ENCODE measurements around the gene FXYD3. TPM values are rescaled to one million over a fixed set of nuclear protein-coding genes. Genes with fewer than 3 reads are reported as not detected.

FXYD3 gene
- total RNA-seq, 2 experiments from 2014 or later, result 0.35 to 0.88 TPM

DNA sequence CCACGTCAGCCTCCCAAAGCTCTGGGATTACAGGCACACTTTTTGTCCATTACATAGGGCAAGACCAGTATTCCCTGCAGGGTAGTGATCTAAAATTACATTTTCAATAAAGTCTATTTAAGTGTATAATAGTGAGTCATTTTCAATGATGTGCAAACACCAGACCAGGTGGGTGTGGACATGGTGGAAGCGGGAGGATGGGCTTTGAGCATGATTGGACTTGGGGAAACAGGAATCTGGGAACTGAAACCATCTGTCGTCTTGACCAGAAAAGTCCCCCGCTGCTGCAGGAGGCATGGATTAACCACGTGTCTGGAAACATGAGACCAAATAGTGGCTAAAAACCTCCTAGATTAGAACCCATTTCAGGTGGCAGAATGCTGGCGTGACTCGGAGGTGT, 4.9 kb downstream of the FXYD3 start:
- H3K4me1 ChIP-seq (ENCODE audit: insufficient read depth, low read length, poor library complexity, severe bottlenecking), result peaks cover 13% of the 10 kb centered on the region
- no peak for TF ChIP-seq EZH2phosphoT487 (IDR thresholded peaks at IDR 0.05; ENCODE audit: borderline replicate concordance, low read depth, low read length)
- TF ChIP-seq CTCF (conservative IDR thresholded peaks at IDR 0.05; ENCODE audit: low read length), result no peak
- BruUV-seq (replicated peaks), result no TSS peak
- no peak overlapping the region for H2AFZ ChIP-seq (ENCODE audit: low read length)
- intact Hi-C loops (cut with micrococcal nuclease; ENCODE audit: unreplicated experiment), result no loop called here
- no peaks in the 10 kb centered on the region for H3K36me3 ChIP-seq (ENCODE audit: insufficient read depth, low read length)
- POLR2A ChIA-PET, result no interaction called here
- no peaks in the 10 kb centered on the region for H3K79me2 ChIP-seq (ENCODE audit: insufficient read depth, low read depth, low read length)
- H3K4me3 ChIP-seq (ENCODE audit: low read depth, low read length, poor library complexity, severe bottlenecking), result no peak overlapping the region
- no peak overlapping the region for H3K4me2 ChIP-seq (ENCODE audit: low read length)
- no peak for DNase-seq (ENCODE audit: low spot score)
- H3K27ac ChIP-seq (ENCODE audit: low read depth, low read length, poor library complexity, severe bottlenecking), result no peak overlapping the region
- no peaks in the 10 kb centered on the region for H3K9me2 ChIP-seq (ENCODE audit: insufficient read depth, low read length)
- no peaks in the 10 kb centered on the region for H3K9me3 ChIP-seq (ENCODE audit: low read length)
- CTCF ChIA-PET (ENCODE audit: unreplicated experiment), result interaction anchor here (0.6 kb wide), 1 partner anchor 21 kb away, joined by 3 read pairs; no protein-coding TSS in a partner anchor
- H4K20me1 ChIP-seq (ENCODE audit: insufficient read depth, low read length), result no peaks in the 10 kb centered on the region

GRCh38 chr19:35120898-35121297, 5.3 kb downstream of the FXYD3 start:
- Histone ChIP-seq H3K9me2 (ENCODE audit: insufficient read depth, low read length) (no peaks in the 10 kb centered on the region), H3K4me1 (ENCODE audit: insufficient read depth, low read length, poor library complexity, severe bottlenecking) (peaks cover 13% of the 10 kb centered on the region), H3K4me3 (ENCODE audit: low read depth, low read length, poor library complexity, severe bottlenecking) (no peak overlapping the region), H2AFZ (ENCODE audit: low read length) (no peak overlapping the region), H3K79me2 (ENCODE audit: insufficient read depth, low read depth, low read length) (no peaks in the 10 kb centered on the region), H4K20me1 (ENCODE audit: insufficient read depth, low read length) (no peaks in the 10 kb centered on the region), H3K36me3 (ENCODE audit: insufficient read depth, low read length) (no peaks in the 10 kb centered on the region), H3K4me2 (ENCODE audit: low read length) (no peak overlapping the region), H3K9me3 (ENCODE audit: low read length) (no peaks in the 10 kb centered on the region), H3K27ac (ENCODE audit: low read depth, low read length, poor library complexity, severe bottlenecking) (no peak overlapping the region)
- no TSS peak for BruUV-seq (replicated peaks)
- no peak for TF ChIP-seq EZH2phosphoT487 (IDR thresholded peaks at IDR 0.05; ENCODE audit: borderline replicate concordance, low read depth, low read length)
- no peak for TF ChIP-seq CTCF (conservative IDR thresholded peaks at IDR 0.05; ENCODE audit: low read length)
- POLR2A ChIA-PET, result no interaction called here
- CTCF ChIA-PET (ENCODE audit: unreplicated experiment), result interaction anchor here (0.6 kb wide), 1 partner anchor 21 kb away, joined by 3 read pairs; no protein-coding TSS in a partner anchor
- no peak for DNase-seq (ENCODE audit: low spot score)
- intact Hi-C loops (cut with micrococcal nuclease; ENCODE audit: unreplicated experiment), result no loop called here

GRCh38 chr19:35122687-35123551, 7.3 kb downstream of the FXYD3 start:
- Histone ChIP-seq H3K79me2 (ENCODE audit: insufficient read depth, low read depth, low read length) (no peaks in the 10 kb centered on the region), H3K4me3 (ENCODE audit: low read depth, low read length, poor library complexity, severe bottlenecking) (no peak overlapping the region), H3K9me3 (ENCODE audit: low read length) (no peaks in the 10 kb centered on the region), H3K27ac (ENCODE audit: low read depth, low read length, poor library complexity, severe bottlenecking) (no peak overlapping the region), H3K4me1 (ENCODE audit: insufficient read depth, low read length, poor library complexity, severe bottlenecking) (peaks cover 13% of the 10 kb centered on the region), H3K36me3 (ENCODE audit: insufficient read depth, low read length) (no peaks in the 10 kb centered on the region), H4K20me1 (ENCODE audit: insufficient read depth, low read length) (no peaks in the 10 kb centered on the region), H3K4me2 (ENCODE audit: low read length) (no peak overlapping the region), H2AFZ (ENCODE audit: low read length) (no peak overlapping the region), H3K9me2 (ENCODE audit: insufficient read depth, low read length) (no peaks in the 10 kb centered on the region)
- TF ChIP-seq EZH2phosphoT487 (IDR thresholded peaks at IDR 0.05; ENCODE audit: borderline replicate concordance, low read depth, low read length) (no peak), CTCF (conservative IDR thresholded peaks at IDR 0.05; ENCODE audit: low read length) (no peak)
- ChIA-PET POLR2A (no interaction called here), CTCF (ENCODE audit: unreplicated experiment) (no interaction called here)
- intact Hi-C loops (cut with micrococcal nuclease; ENCODE audit: unreplicated experiment), result no loop called here
- BruUV-seq (replicated peaks), result no TSS peak
- no peak for DNase-seq (ENCODE audit: low spot score)

All from OCI-LY7 (cell line).